Measurements from ENCODE around the gene PCDHB2. TPM values are rescaled to one million over a fixed set of nuclear protein-coding genes. Genes with fewer than 3 reads are reported as not detected.

The PCDHB2 gene
- total RNA-seq (2014; rRNA removed; shearing (Covaris generic)): 11.2 and 12.8 TPM in 2 replicates

GRCh38 chr5:141094481-141095262 is at the start of gene PCDHB2:
Gene PCDHB2 (plus strand): TSS chr5:141094615. CDS start chr5:141094791, 176 bp downstream.

GRCh38 chr5:141050622-141051520 is 43.5 kb upstream of the PCDHB2 start, which contains the start of gene PCDHB1:
Gene PCDHB1 (plus strand): TSS chr5:141051374. CDS start chr5:141051471, 97 bp downstream.

DNA sequence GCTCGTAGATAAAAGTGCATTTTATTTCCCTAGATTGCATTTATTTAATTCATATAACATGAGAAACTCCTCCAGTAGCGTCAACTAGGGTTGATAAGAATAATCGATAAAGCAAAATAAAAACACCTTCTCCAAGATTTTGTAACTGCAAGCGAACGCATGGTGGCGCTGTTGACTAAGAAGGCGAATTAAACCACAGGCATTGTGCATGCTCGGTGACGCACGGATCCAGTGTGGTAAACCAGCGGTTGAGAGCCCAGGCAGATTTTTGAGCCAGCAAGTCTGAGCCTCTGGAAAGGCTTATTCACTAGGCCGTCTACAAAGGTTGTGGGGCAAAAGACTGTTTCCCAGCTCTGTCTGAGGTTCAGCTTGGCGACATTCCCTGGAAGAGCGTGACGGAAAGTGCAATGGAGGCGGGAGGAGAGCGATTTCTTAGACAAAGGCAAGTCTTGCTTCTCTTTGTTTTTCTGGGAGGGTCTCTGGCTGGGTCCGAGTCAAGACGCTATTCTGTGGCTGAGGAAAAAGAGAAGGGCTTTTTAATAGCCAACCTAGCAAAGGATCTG is 5.9 kb downstream of the PCDHB2 start, which contains the start of gene PCDHB3:
Gene PCDHB3 (plus strand): TSS at position 231 of the 563 bp plus-strand sequence. CDS start 177 bp downstream, at position 408.

GRCh38 chr5:141121563-141121962 is 27.1 kb downstream of the PCDHB2 start, which contains the start of gene PCDHB4:
Gene PCDHB4 (plus strand): TSS chr5:141121818. CDS start chr5:141121999, 181 bp downstream.

DNA sequence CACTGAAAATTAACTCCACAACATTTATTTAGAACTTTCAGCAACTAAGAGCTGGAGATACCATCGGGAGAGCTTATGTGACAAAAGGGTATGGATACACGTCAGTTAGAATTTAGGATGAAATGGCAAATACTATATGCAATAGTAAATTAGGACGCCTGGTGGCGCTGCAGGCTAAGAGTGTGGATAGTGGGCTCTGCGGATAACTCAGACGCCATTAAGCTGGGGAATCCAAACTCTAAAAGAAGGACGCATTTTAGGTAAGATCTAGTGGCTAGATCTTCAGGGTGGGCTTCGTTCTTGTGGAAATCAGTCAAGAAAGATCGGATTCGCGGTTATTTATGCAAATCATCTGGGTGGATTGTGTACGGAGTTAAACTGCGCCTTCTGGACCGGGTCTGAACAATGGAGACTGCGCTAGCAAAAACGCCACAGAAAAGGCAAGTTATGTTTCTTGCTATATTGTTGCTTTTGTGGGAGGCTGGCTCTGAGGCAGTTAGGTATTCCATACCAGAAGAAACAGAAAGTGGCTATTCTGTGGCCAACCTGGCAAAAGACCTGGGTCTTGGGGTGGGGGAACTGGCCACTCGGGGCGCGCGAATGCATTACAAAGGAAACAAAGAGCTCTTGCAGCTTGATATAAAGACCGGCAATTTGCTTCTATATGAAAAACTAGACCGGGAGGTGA is 40.8 kb downstream of the PCDHB2 start, which contains the start of gene PCDHB5:
Gene PCDHB5 (plus strand): TSS at position 177 of the 688 bp plus-strand sequence. CDS start 229 bp downstream, at position 406.

Other genes with a start within 250 kb of the PCDHB2 start
- gene PCDHA9, start 246.2 kb upstream of the PCDHB2 start, total RNA-seq (2014; rRNA removed; shearing (Covaris generic)): 1.8 and 2.2 TPM in 2 replicates
- 1.5 and 1.8 TPM in 2 replicates for gene PCDHA10, start 238.7 kb upstream of the PCDHB2 start, total RNA-seq (2014; rRNA removed; shearing (Covaris generic))
- 1.9 and 4.9 TPM in 2 replicates for gene PCDHA11, start 225.7 kb upstream of the PCDHB2 start, total RNA-seq (2014; rRNA removed; shearing (Covaris generic))
- gene PCDHA12, start 219.3 kb upstream of the PCDHB2 start, total RNA-seq (2014; rRNA removed; shearing (Covaris generic)): 2.8 and 3.7 TPM in 2 replicates
- 1.3 and 1.4 TPM in 2 replicates for gene PCDHA13, start 212.5 kb upstream of the PCDHB2 start, total RNA-seq (2014; rRNA removed; shearing (Covaris generic))
- gene PCDHAC1, start 168.3 kb upstream of the PCDHB2 start, total RNA-seq (2014; rRNA removed; shearing (Covaris generic)): 1.5 and 2.3 TPM in 2 replicates
- gene PCDHAC2, start 128.1 kb upstream of the PCDHB2 start, total RNA-seq (2014; rRNA removed; shearing (Covaris generic)): 3.9 and 5.3 TPM in 2 replicates
- gene PCDHB1, start 43.2 kb upstream of the PCDHB2 start, total RNA-seq (2014; rRNA removed; shearing (Covaris generic)): 0.11 TPM in 1 of 2 replicates, not detected in the other
- 0.26 and 0.45 TPM in 2 replicates for gene PCDHB3, start 5.9 kb downstream of the PCDHB2 start, total RNA-seq (2014; rRNA removed; shearing (Covaris generic))
- gene PCDHB4, start 27.2 kb downstream of the PCDHB2 start, total RNA-seq (2014; rRNA removed; shearing (Covaris generic)): 0.66 and 1.7 TPM in 2 replicates
- gene PCDHB5, start 40.6 kb downstream of the PCDHB2 start, total RNA-seq (2014; rRNA removed; shearing (Covaris generic)): 12.2 and 12.4 TPM in 2 replicates
- gene PCDHB6, start 55.4 kb downstream of the PCDHB2 start, total RNA-seq (2014; rRNA removed; shearing (Covaris generic)): 7.8 and 10.6 TPM in 2 replicates
- 5.7 and 6.7 TPM in 2 replicates for gene PCDHB7, start 78.0 kb downstream of the PCDHB2 start, total RNA-seq (2014; rRNA removed; shearing (Covaris generic))
- 6.5 and 6.6 TPM in 2 replicates for gene PCDHB8, start 83.2 kb downstream of the PCDHB2 start, total RNA-seq (2014; rRNA removed; shearing (Covaris generic))
- gene PCDHB16, start 87.8 kb downstream of the PCDHB2 start, total RNA-seq (2014; rRNA removed; shearing (Covaris generic)): 7.7 and 7.9 TPM in 2 replicates
- 3.1 and 4.1 TPM in 2 replicates for gene PCDHB9, start 92.5 kb downstream of the PCDHB2 start, total RNA-seq (2014; rRNA removed; shearing (Covaris generic))
- 2.3 and 3.0 TPM in 2 replicates for gene PCDHB10, start 97.7 kb downstream of the PCDHB2 start, total RNA-seq (2014; rRNA removed; shearing (Covaris generic))
- 2.7 and 3.9 TPM in 2 replicates for gene PCDHB11, start 105.0 kb downstream of the PCDHB2 start, total RNA-seq (2014; rRNA removed; shearing (Covaris generic))
- gene PCDHB12, start 114.1 kb downstream of the PCDHB2 start, total RNA-seq (2014; rRNA removed; shearing (Covaris generic)): 2.3 and 2.7 TPM in 2 replicates
- 2.4 and 2.9 TPM in 2 replicates for gene PCDHB13, start 119.3 kb downstream of the PCDHB2 start, total RNA-seq (2014; rRNA removed; shearing (Covaris generic))
- gene PCDHB14, start 128.7 kb downstream of the PCDHB2 start, total RNA-seq (2014; rRNA removed; shearing (Covaris generic)): 1.8 and 2.9 TPM in 2 replicates
- 2.1 and 2.7 TPM in 2 replicates for gene PCDHB15, start 150.8 kb downstream of the PCDHB2 start, total RNA-seq (2014; rRNA removed; shearing (Covaris generic))
- gene SLC25A2, start 209.4 kb downstream of the PCDHB2 start, total RNA-seq (2014; rRNA removed; shearing (Covaris generic)): 0.19 TPM in 1 of 2 replicates, not detected in the other
- 92.6 and 94.6 TPM in 2 replicates for gene TAF7, start 226.2 kb downstream of the PCDHB2 start, total RNA-seq (2014; rRNA removed; shearing (Covaris generic))
- 2.5 TPM in 2 replicates for gene PCDHGA1, start 235.9 kb downstream of the PCDHB2 start, total RNA-seq (2014; rRNA removed; shearing (Covaris generic))
- 0.66 and 1.0 TPM in 2 replicates for gene PCDHGA2, start 244.1 kb downstream of the PCDHB2 start, total RNA-seq (2014; rRNA removed; shearing (Covaris generic))
- gene PCDHGA3, start 249.2 kb downstream of the PCDHB2 start, total RNA-seq (2014; rRNA removed; shearing (Covaris generic)): 0.32 and 0.79 TPM in 2 replicates

Measured in A375 (cell line).